Hematopoietic multipotent progenitor cell treated with erythropoietin and hydrocortisone succinate and interleukin-3 and kit ligand, for 6 days (in vitro differentiated cells): ENCODE results near the gene HYAL1.
A peak's percentile ranks its signal among the peaks of the same experiment; 100 is the strongest.
"Not testable (repeated sequence)": the region's sequence is repeated elsewhere in the genome, so short reads cannot be mapped to it uniquely, and the experiment has no call there.

Experiments used
- DNase-seq: peaks from one replicate; pipeline ENCODE4 v3.0.0-alpha.2; 2015

The HYAL1 gene

DNA sequence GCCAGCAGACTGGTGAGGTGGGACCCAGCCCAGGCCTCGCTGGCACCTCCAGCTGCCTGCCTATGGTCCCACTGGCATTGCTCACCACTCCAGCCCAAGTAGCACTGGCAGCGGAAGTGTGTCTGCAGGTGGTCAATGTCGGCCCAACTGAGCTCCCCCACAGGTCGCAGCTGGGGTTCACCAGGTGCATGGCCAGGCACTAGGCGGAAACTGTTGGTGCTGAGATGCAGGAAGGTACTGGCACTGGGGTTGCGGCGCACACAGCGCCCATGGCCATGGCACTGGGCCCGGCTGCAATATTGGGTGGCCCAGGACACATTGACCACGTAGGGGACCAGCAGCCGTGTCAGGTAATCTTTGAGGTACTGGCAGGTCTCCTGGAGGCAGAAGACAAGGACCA is 14.8 kb upstream of the HYAL1 start:
- no peak for DNase-seq

DNA sequence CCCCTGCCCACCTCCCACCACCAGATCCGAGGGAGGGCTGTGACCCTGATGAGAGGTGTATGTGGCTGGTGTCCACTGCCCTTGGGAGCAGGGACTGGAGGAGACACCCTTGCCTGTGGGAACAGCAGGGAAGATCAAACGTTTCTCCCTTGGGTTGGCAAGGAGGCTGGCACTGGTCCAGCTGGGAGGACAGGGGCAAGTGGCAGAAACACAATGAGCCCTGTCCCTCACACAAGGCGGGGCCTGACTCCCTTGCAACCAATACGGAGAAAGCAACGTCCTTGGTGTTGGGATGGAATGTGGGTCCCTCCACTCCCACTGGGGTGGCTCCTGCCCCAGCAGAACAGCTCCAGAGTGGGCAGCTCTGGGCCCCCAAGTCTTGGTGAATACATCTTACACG is 13.9 kb upstream of the HYAL1 start:
- no peak for DNase-seq

DNA sequence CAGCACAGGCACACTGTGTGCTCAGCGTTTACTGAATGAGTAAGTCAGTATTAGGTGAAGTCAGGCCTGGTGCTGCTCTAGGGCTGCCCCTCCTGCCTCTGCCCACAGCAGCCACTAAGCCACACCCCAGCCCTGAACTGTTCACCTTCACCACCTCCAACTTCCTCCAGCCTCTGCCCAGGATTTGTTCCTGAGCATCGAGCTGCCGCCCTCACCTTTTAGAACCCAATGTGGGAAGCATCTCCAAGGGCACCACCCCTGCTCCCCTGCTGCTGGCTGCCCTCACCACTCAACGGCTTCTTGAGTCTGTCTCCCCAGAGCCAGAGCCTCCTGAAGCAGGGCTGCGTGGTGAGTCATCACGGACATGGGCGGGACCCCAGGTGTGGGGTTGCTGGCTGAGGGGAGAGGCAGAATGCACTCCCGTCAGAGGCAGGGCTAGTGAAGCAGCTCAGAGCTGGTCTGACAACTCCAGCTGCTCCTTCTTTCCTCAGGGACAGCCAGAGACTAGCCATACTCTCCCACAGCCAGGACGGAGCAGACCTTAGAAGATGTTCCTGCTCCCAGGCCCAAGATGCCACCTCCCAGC is 13.4 kb upstream of the HYAL1 start:
- no peak for DNase-seq

DNA sequence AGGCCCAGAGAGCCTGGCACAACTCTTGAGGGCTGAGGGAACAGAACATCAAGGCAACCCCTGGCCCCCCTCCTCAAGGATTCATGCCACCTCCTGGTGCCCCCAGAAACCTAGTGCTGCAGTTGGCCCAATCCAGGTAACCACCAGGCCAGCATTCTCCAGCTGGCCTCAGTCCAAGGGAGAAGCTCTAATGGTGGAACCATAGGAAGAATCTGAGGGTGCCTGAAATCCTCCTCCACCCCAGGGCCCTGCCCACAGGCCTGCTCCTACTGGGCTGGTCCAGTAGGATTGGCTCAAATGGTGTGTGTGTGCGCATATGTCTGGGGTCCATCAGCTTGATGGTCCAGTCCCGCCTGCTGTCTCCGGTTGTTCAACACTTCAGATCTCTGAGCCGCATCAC is 11.4 kb upstream of the HYAL1 start:
- no peak for DNase-seq

DNA sequence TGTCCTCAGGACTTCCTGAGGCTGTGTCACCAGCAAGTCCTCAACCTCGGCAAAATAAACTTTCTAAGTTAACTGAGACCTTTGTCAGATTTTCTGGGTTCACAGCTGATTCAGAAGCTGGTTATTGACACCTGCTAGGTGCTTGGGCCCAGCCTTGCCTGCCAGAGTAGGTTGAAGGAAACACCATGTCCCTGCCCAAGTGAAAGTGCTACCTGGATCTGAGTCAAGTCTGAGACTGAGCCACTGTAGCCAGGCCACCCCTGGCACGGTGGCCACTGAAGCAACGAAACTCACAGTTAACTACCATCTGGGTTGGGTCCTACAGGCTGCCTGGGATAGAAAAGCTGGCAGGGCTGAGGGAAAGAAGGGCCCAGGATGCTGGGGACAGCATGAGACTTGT is 11.0 kb upstream of the HYAL1 start:
- DNase-seq: no peak

DNA sequence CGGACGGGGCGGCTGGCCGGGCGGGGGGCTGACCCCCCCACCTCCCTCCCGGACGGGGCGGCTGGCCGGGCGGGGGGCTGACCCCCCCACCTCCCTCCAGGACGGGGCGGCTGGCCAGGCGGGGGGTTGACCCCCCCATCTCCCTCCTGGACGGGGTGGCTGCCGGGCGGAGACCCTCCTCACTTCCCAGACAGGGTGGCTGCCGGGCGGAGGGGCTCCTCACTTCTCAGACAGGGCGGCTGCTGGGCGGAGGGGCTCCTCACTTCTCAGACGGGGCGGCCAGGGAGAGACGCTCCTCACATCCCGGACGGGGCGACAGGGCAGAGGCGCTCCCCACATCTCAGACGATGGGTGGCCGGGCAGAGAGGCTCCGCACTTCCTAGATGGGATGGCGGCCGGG is 8.7 kb upstream of the HYAL1 start:
- DNase-seq: not testable (repeated sequence)

DNA sequence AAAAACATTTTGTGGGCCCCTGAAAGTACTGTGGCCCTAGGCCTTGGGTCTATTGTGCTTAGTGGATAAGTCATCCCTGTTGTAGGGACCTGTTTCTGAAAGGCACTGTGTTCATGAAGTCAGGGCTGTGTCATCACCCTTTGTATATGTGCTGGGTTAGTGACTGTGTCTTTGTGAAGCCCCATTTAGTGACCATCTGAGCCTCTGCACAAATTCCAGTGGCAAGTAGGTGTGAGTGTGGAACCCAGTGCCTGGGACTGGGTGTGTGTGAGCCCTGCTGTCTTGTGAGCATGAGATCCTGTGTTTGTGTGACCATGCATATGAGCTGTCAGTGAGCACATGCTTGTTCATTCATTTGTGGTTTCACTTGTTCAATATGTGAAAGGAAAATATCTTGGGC is 1.2 kb upstream of the HYAL1 start:
- no peak for DNase-seq

DNA sequence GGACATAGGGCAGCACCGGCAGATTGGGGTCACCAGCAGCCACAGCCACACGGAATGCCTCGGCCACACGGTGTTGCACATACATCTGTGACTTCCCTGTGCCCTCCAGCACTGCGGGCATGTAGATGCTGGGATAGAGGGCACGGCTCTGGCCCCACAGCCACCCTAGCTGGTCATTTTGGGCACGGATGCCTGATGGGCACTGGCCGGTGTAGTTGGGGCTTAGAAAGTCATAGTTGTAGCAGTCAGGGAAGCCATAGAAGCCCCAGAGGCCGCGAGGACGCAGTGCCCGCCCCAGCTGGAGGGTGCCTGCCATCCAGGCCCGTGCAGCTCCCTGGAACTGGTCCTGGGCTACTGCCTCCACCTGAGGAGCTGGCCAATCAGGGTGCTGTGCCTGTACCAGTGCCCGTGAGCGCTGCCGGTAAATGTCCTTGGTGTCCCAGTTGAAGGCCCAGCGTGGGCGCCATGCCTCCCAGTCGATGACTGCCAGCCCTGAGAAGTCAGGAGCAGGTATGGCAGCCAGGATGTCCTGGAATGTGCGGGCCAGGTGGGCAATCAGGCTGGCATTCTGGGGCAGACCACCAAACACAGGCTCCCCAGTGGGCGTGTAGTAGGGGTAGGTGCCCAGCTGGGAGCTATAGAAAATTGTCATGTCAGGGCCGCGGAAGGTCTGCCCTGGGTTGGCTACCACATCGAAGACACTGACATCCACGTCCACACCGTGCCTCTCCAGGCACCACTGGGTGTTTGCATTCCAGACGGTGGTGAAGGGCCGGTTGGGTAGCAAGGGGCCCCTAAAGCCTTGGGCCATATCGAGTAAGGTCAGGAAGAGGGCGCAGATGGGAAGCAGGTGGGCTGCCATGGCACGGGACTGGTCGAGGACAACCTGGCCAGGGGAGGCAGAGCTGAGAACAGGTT is 1.0 kb downstream of the HYAL1 start:
- DNase-seq: no peak

DNA sequence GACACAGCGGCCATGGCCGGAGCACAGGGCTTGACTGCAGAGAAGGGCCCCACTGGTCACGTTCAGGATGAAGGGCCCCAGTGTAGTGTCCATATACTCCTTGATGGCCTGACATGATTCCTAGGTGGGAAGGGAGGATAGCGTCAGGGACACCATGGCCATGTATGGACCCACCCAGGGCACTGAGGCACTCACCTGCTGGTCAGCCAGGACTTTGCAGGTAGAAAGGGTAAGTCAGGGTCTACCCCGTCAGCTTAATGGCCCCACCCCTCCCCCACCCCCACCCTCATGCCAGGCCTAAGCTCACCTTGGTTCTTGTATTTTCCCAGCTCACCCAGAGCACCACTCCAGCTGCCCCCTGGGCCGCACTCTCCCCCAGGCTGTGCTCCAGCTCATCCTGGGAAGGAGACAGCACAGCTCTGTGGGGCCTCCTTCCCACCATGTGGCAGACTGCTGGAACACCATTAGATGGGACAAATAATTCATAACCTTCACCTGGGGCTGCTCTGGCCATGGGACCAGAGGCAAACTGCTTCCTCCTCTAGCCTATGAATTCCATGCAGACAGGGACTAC is 2.6 kb downstream of the HYAL1 start:
- DNase-seq: no peak

DNA sequence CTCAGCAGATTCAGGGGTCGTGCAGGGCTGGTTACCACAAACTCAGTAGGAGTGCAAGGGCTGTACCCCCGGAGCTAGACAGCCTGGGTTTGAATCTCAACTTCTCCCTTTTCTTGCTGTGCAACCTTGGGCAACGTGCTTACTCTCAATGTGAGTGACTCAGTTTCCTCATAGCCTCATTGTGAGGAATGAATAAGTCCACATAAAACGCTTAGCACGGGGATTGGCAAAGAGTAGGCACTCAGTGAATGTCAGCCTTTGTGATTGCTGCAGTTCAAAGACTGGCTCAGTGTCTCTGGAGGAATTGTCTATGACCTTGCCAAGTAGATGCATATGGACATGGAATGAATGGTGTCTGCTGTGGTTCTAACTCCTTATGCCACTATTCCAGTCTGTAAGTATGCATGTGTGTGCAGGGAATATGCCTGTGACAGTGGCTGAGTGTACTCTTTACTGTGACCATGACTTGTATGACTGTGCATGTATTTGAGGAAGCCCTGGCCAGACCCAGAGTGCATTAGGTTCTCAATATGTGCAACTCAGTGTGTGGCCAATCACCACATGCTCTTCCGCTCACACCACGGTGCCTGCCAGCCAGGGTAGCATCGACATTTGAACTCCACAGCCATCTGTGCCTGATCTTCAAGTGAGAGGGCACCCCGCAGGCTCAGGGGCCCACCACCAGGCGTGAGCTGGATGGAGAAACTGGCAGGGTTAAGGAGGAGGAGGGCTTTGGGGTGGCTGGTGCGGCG is 3.3 kb downstream of the HYAL1 start:
- DNase-seq: peak; percentile 78

DNA sequence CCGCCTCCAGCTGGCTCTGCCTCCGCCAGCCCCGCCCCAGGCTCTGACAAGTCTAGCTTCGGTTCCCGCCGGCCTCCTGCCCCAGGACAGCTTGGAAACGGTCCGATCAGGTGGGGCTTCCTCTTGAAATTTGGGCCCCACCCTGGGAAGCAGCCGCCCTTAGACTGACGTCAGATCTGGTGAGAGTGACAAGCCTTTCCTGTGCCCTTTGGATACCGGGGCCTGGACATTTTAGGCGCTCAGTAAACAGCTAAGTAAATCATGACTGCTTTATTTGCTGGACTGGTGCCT is 3.8 kb downstream of the HYAL1 start:
- no peak for DNase-seq

DNA sequence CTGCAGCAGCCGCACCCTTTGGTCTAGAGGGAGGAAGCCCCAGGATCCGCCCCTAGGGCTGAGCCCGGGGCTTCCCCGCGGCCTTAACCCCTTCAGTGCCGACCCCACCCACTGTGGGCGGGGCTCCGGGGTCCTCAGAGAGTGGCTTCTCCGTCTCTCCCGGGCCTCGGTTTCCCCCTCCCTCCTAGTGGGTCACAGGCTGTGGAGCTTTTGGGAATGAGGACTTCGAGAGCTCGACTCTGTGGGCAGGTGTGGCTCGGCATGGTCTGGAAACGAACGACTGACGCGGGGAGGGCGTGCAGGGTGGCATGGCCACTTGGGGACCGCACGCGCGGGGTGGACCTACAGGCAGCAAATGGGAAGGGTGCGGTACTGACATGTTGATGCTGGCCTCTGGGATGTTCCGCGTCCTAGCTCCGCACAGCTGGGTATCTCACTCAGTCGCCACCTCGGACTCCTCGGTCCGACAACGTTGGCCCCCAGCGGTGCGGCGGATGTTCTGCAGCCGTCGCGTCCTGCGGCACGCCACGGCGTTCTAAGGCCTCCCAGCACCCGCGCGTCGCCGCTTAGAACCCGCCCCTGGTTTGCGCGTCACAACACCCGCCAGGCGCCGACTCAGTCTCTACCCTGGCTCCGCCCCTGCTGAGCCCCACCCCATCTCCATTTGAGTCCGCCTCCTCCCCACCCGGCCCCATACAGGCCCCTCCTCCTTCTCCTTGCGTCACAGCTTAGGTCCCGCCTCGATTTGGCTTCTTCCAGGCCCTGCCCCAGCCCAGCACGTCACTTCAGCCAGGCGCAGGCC is 4.3 kb downstream of the HYAL1 start, which contains the start of the genes HYAL3 and NAA80:
Gene HYAL3 (minus strand): TSS at position 570 of the 802 bp plus-strand sequence. CDS start 3,803 bp downstream, outside the sequence.
Gene NAA80 (minus strand): TSS at position 570 of the 802 bp plus-strand sequence. CDS start 1,942 bp downstream, outside the sequence.
- DNase-seq: peak; percentile 99

DNA sequence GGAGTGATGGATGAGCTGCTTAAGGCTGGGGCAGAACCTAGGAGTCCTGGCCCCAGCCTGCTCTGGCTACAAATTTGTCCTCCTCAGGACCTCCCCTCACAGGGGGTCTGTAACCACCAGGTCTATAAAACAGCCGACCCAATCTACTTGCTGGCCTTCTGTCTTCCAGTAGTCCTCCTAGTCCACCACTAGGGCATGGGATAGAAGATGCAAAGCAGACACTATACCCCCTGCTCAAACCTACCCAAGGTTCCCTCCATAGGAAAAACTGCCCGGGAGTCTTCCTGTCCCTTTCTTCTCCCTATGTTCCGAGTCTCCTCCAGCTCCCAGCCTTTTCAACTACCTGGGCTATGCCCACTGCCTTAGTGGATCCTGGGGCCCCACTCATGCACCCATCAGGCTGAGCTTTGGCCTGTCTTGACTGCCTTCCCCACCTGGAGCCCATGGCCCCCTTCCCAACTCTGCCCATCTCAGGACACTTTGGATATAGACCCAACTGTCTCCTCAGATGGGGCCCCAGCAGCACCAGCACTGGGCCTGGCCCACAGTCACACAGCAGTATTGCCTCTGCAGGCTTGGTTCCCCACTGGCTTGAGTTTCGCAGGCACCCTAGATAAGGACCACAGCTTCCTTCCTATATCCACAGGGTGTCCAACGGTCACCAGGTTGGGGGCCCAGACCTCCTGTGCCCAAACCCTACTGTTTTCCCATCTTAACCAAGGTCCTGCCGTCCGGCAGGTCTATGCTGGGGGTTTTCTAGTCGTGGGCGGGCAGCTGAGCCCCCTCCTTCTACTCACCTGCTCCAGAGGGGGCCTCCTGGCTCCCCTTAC is 5.3 kb downstream of the HYAL1 start:
- DNase-seq: peak; percentile 72

DNA sequence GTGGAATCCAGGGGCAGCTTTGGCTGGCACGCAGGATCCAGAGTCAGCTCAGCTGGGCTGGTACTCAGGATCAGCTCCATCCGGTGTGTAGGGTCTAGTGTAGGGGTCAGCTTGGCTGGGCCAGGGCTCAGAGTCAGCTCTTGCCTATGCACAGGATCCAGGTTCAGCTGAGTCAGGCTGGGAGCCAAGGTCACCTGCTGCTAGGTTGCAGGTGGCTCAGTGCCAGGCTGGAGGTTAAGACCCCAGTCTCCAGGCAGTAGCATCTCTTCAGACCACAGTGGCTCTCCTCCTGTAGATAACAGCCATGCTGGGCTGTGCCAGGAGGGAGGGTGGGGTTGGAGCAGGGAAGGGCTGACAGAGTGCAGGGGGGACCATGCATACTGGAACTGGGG is 6.0 kb downstream of the HYAL1 start:
- DNase-seq: peak; percentile 69

DNA sequence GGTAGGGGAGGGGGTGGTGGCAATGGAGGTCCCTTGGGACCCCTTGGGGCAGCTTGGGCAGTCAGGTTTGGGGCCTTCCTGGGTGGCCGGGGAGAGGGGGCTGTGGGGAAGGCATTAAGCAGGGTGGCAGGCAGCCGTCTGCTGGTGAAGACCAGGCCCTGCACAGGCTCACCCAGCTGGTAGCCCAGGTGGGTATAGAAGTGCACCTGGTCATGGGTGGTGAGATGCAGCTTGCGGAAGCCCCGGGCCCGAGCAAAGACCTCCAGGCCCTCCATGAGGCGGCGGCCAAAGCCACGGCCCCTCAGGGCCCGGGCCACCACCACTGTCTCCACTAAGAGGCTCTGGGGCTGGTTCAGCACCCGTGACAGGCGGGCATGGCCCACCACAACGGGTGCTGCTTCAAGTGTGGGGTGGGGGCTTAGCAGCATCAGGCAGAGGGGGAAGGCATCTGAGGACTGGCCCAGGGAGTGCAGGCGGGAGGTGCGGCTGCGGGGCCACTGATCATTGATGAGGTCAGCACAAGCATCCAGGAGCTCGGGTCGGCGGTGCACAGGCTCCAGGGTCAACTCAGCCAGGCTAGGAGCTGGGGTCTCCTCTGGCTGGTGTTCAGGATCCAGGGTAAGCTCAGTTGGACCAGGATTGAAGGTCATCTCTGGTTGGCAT is 6.5 kb downstream of the HYAL1 start:
- DNase-seq: no peak

DNA sequence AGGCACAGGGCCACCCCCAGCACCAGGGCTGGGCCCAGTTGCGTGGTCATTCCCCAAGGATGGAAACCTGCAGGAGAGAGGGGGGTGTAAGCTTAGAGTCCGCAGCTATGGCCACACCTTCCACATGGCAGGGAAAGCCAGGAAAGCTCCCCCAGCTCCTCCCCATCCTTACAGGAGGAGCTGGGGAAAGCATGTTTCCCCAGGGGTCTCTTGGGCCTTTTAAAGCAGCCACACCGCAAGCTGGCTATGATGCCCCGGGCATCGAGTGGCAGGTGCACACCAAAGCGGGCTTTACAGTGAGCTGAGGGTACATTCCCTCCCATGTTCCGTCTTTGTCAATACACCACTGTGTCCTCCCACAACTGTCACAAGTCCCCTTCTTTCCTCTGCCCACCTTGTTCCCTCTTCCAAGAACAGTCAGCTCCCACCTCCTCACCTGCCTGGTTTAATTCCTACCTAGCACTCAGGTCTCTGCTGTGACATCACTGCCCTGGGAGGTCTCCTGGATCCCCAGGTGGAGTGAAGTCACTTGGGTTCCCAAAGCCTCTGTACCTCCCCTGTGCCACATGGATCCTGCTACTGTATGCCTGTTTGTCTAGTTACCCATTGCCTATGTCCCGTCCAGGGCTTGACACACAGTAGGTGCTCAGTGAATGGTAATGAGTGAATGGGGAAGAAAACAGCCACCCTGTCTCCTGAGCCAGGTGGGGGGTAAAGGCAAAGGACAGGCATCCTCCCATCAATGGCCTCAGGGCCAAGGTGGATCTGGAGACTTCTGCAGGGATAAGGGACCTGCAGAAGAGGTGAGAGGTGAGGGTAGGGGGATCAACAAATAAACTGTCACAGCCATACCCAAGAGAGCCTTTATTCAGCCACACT is 7.6 kb downstream of the HYAL1 start:
- DNase-seq: no peak

DNA sequence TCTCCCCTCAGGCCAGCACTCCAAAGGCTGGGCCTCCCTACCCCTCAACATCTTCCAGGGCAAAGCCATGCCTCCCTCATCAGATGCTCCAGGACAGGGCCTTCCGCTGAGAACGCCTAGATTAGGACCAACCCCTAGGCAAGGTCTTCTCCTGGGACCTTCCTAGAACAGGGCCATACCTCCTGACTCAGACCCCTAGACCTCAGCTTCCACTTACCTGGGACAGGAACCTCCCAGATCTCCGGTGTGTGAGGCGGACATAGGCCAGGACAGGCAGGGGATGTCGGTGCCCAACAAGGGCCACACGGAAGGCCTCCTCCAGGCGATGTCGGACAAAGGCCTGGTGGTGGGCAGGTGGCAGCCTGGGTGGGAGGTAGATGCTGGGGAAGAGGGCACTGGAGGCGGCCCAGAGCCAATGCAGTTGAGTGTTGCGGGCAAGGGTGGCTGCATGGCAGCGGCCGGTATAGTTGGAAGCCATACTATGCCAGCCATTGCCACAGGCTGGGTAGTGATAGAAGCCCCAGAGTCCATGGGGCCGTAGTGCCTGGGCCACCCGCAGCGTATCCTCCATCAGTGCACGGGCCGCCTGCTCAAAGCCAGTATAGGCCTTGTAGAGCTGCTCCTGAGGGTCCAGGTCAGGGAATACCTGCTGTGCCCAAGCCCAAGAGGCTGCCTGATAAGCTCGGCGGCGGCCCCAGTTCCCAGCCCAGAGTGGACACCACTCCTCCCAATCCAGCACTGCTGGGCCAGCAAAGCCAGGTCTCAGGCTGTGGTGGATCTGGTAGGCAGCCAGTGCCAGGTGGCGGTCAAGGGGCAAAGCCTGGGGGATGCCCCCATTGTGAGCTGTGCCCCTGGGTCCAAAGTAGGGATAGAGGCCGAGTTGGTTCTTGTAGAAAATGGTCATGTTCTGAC is 8.6 kb downstream of the HYAL1 start:
- no peak for DNase-seq

DNA sequence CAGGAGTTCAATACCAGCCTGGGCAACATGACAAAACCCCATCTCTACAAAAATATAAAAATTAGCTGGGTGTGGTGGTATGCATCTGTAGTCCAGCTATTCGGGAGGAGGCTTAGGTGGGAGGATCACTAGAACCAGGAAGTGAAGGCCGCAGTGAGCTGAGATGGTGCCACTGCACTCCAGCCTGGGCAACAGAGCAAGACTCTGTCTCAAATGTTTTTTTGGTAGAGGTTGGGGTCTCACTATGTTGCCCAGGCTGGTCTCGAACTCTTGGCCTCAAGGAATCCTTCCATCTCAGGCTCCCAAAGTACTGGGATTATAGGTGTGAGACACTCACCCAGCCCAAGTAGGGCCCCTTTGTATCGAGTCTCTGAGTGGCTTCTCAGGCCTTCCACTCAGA is 9.3 kb downstream of the HYAL1 start:
- no peak for DNase-seq
